ENCODE results near the gene RBFOX2. TPM values are rescaled to one million over a fixed set of nuclear protein-coding genes. Genes with fewer than 3 reads are reported as not detected.
"Not testable (repeated sequence)": the region's sequence is repeated elsewhere in the genome, so short reads cannot be mapped to it uniquely, and the experiment has no call there.

The RBFOX2 gene
- total RNA-seq, 3 donors from 2014 or later: 63.4 to 97.3 (median 85.5) TPM

DNA sequence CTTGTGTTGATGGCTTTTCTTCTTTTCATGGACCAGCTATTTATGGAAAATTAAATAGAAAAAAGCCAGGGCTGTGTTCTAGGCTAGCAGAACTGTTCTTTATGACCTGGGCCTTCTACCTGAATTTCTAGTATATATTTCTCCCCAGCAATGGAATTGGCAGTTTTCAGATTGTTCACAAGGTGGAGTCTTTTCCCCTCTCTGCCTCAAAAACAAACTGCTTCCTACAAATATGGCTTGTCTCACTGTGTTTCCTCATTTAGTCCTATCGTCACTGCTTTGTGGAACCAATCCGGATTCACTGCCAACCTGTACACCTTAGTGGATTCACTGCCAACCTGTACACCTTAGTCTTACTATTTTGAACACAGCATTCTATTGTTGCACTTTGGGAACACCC lies 316.0 kb downstream of the RBFOX2 start:
- intact Hi-C loops (cut with DNase I; ENCODE audit: low total_unique reads): no loop called here
- no peak for DNase-seq (ENCODE audit: low spot score in 2 of 2)
- Histone ChIP-seq H3K36me3 (no peaks in the 10 kb centered on the region), H3K27me3 (no peaks in the 10 kb centered on the region), H3K9me3 (peaks cover 0 to 4% of the 10 kb centered on the region in 2 donors), H3K27ac (no peak overlapping the region), H3K4me1 (no peaks in the 10 kb centered on the region), H3K4me3 (no peak overlapping the region)
- TF ChIP-seq POLR2AphosphoS5 (IDR thresholded peaks at IDR 0.05): no peak

DNA sequence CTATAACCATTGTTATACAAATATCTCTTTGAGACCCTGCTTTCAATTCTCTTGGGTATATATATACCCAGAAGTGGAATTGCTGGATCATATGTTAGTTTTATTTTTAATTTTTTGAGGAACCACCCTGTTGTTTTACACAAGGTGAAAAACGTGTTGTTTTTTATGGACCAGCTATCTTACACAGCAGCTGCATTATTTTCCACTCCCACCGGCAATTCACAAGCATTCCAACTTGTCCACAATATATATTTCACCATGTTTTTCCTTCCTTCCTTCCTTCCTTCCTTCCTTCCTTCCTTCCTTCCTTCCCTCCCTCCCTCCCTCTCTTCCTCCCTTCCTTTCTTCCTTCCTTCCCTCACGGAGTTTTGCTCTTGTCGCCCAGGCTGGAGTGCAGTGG lies 317.3 kb downstream of the RBFOX2 start:
- no peaks in the 10 kb centered on the region for H3K36me3 ChIP-seq
- H3K27me3 ChIP-seq: no peaks in the 10 kb centered on the region
- no peak for DNase-seq (ENCODE audit: low spot score in 2 of 2)
- TF ChIP-seq POLR2A (IDR thresholded peaks at IDR 0.05) (no peak), POLR2AphosphoS5 (IDR thresholded peaks at IDR 0.05) (no peak)
- TF ChIP-seq, protein P1, sequence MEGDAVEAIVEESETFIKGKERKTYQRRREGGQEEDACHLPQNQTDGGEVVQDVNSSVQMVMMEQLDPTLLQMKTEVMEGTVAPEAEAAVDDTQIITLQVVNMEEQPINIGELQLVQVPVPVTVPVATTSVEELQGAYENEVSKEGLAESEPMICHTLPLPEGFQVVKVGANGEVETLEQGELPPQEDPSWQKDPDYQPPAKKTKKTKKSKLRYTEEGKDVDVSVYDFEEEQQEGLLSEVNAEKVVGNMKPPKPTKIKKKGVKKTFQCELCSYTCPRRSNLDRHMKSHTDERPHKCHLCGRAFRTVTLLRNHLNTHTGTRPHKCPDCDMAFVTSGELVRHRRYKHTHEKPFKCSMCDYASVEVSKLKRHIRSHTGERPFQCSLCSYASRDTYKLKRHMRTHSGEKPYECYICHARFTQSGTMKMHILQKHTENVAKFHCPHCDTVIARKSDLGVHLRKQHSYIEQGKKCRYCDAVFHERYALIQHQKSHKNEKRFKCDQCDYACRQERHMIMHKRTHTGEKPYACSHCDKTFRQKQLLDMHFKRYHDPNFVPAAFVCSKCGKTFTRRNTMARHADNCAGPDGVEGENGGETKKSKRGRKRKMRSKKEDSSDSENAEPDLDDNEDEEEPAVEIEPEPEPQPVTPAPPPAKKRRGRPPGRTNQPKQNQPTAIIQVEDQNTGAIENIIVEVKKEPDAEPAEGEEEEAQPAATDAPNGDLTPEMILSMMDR (IDR thresholded peaks at IDR 0.05): no peak
- no peak overlapping the region for H3K4me3 ChIP-seq
- intact Hi-C loops (cut with DNase I; ENCODE audit: low total_unique reads): no loop called here
- H3K27ac ChIP-seq: no peak overlapping the region
- H3K9me3 ChIP-seq: peaks cover 0 to 4% of the 10 kb centered on the region in 2 donors
- H3K4me1 ChIP-seq: no peaks in the 10 kb centered on the region

DNA sequence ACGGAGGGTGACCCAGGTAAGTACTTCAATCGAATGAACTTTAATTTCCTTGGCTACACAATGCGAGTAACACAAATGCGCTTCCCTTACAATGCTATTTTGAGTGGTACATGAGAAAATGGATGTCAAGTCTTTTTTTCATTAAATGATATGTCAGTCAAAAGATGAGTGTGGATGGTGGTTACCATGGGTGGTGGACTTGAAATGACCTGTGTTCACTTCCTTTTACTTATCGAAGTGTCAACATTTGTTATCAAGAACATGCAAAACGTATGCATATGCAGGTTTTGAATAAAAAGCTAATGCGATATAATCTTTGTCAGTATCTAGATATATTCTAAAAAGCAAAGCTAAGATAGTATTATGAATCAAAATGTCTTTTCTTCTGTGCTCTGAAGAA lies 319.7 kb downstream of the RBFOX2 start:
- no peaks in the 10 kb centered on the region for H3K4me1 ChIP-seq
- TF ChIP-seq POLR2AphosphoS5 (IDR thresholded peaks at IDR 0.05) (no peak), POLR2A (IDR thresholded peaks at IDR 0.05) (no peak)
- TF ChIP-seq, protein P1 (IDR thresholded peaks at IDR 0.05): no peak
- intact Hi-C loops (cut with DNase I; ENCODE audit: low total_unique reads): no loop called here
- peaks cover 0 to 4% of the 10 kb centered on the region in 2 donors for H3K9me3 ChIP-seq
- no peak for DNase-seq (ENCODE audit: low spot score in 2 of 2)
- no peaks in the 10 kb centered on the region for H3K36me3 ChIP-seq
- H3K27me3 ChIP-seq: no peaks in the 10 kb centered on the region
- no peak overlapping the region for H3K27ac ChIP-seq
- no peak overlapping the region for H3K4me3 ChIP-seq

DNA sequence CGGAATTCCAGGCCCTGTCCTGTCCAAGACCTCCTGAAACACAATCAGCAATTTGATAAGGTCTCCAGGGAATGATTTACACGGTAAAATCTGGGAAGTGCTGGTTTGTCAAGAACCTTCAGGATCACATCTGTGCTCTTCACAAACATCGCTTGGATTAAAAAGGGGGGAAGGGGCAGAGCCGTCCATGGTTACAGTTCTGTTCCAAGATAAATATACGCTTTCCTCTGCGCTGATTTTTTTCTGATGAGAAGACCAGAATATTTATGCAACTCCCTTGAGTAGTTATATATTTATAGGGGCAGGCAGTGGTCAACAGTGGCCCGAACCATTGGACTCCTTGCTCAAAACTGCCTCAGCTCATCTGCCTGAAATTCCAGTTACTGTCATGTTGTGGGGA lies 320.2 kb downstream of the RBFOX2 start:
- Histone ChIP-seq H3K4me3 (no peak overlapping the region), H3K4me1 (no peaks in the 10 kb centered on the region), H3K27ac (no peak overlapping the region), H3K36me3 (no peaks in the 10 kb centered on the region), H3K27me3 (no peaks in the 10 kb centered on the region), H3K9me3 (peaks cover 0 to 4% of the 10 kb centered on the region in 2 donors)
- TF ChIP-seq POLR2A (IDR thresholded peaks at IDR 0.05): no peak
- TF ChIP-seq POLR2AphosphoS5 (IDR thresholded peaks at IDR 0.05): no peak
- DNase-seq (ENCODE audit: low spot score in 2 of 2): no peak
- intact Hi-C loops (cut with DNase I; ENCODE audit: low total_unique reads): no loop called here

DNA sequence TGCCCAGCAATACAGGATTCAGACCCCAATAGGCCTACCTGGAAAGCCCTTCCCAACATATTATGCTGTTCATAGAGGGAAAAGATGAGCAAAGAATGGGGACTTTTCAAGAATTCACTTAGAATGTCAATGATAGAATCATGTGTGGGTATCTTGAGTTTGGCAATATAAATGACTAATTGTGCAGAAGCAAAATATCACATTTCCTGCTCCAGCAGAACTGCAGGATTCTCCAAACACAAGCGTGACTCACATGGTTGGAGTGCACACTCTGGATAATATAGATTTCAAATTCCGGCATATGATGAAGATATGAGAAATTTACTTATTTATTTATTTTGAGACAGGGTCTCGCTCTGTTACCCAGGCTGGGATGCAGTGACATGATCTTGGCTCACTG lies 323.5 kb downstream of the RBFOX2 start:
- Histone ChIP-seq H3K4me1 (no peaks in the 10 kb centered on the region), H3K27me3 (no peaks in the 10 kb centered on the region), H3K9me3 (no peaks in the 10 kb centered on the region), H3K4me3 (no peak overlapping the region), H3K27ac (no peak overlapping the region), H3K36me3 (no peaks in the 10 kb centered on the region)
- DNase-seq (ENCODE audit: low spot score in 2 of 2): no peak
- TF ChIP-seq, protein P1 (IDR thresholded peaks at IDR 0.05): no peak
- TF ChIP-seq POLR2A (IDR thresholded peaks at IDR 0.05) (no peak), POLR2AphosphoS5 (IDR thresholded peaks at IDR 0.05) (no peak)
- intact Hi-C loops (cut with DNase I; ENCODE audit: low total_unique reads): no loop called here

DNA sequence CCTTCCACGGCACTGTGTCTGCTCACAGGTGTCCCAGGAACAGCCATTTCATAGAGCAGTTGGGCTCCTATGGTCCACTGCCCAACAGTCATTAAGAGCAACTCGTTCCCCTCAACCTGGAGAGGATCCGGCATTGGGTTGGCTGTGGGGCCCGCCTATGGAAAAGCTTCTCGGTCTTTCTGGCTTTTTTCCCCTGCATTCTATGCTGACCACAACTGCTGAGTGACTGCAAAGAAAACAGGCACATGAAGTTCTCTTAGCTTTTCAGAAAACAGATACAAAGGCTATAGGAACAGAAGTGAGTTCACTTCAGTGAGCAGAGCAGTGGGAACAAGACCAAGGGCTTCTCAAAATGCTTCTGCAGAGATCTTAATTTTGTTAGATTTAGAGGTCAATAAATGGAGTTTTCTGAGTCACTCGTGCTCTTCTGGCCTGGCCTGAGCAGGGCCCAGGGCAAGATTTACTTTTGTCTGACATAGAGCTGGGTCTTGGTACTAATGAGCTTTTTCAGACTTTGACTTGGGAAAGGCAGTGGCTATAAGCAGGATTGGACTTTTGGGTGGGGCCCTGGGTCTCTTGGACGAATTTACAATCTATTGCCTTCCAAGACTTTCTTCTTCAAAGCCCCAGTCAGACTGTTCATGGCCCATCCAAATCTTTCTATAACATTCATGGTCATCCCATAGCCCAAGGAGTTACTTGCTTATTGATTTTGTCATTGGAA lies 324.6 kb downstream of the RBFOX2 start:
- intact Hi-C loops (cut with DNase I; ENCODE audit: low total_unique reads): no loop called here
- no peaks in the 10 kb centered on the region for H3K4me1 ChIP-seq
- no peaks in the 10 kb centered on the region for H3K36me3 ChIP-seq
- TF ChIP-seq POLR2AphosphoS5 (IDR thresholded peaks at IDR 0.05): no peak
- TF ChIP-seq POLR2A (IDR thresholded peaks at IDR 0.05): no peak
- TF ChIP-seq, protein P1 (IDR thresholded peaks at IDR 0.05): no peak
- no peak overlapping the region for H3K27ac ChIP-seq
- DNase-seq (ENCODE audit: low spot score in 2 of 2): no peak
- no peaks in the 10 kb centered on the region for H3K9me3 ChIP-seq
- H3K27me3 ChIP-seq: no peaks in the 10 kb centered on the region
- H3K4me3 ChIP-seq: no peak overlapping the region

DNA sequence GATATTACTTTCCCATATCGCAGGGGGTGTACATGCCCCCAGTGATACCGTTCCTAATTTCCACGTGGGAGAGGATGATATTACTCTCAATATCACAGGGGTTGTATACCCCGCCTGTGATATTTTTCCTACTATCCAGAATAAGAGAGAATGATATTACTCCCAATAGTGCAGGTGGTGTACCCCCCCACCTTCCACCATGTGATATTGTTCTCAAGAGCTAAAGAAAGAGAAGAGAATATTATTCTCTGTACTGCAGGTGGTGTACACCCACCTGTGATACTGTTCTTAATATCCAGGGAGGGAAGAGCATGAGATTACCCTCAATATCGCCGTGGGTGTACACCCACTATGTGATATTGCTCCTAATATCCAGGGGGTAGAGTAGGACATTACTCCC lies 328.8 kb downstream of the RBFOX2 start:
- DNase-seq (ENCODE audit: low spot score in 2 of 2); H3K4me3 ChIP-seq; H3K9me3 ChIP-seq; intact Hi-C loops (cut with DNase I; ENCODE audit: low total_unique reads); H3K36me3 ChIP-seq; H3K27ac ChIP-seq; H3K4me1 ChIP-seq; H3K27me3 ChIP-seq: not testable (repeated sequence)

All from breast epithelium (tissue), 4 donors.